Thyroid gland (tissue), 4 donors: ENCODE data around the gene MAP3K9. TPM values are rescaled to one million over a fixed set of nuclear protein-coding genes. Genes with fewer than 3 reads are reported as not detected.

Experiments
- DNase-seq, 2 donors: peaks; one replicate each; pipeline ENCODE4 v3.0.0-alpha.2; 2019
- H3K27ac ChIP-seq, 3 donors: fragments of 200-600 bp; sonication (generic); 1 replicate in 2 of 3; 2 replicates in 1 of 3; pipeline ENCODE4 v1.5.1; 2016 to 2019; ENCODE audit warnings: mild to moderate bottlenecking in 1 of 3, moderate library complexity in 1 of 3
- H3K27me3 ChIP-seq: fragments of 200-600 bp; sonication (generic); one replicate; pipeline ENCODE4 v1.5.1; 2019
- H3K36me3 ChIP-seq, 2 donors: fragments of 200-600 bp; sonication (generic); one replicate each; pipeline ENCODE4 v1.5.1; 2016 to 2019
- H3K4me1 ChIP-seq, 2 donors: fragments of 200-600 bp; sonication (generic); one replicate each; pipeline ENCODE4 v1.5.1; 2017 to 2019
- H3K4me3 ChIP-seq, 3 donors: fragments of 200-600 bp; sonication (generic); replicated peaks in 1 of 3; 1 replicate in 2 of 3; 2 replicates in 1 of 3; pipeline ENCODE4 v1.5.1; 2016; ENCODE audit warnings: mild to moderate bottlenecking in 1 of 3
- H3K9me3 ChIP-seq: fragments of 200-600 bp; sonication (generic); one replicate; pipeline ENCODE4 v1.5.1; 2017
- POLR2A ChIP-seq, 2 donors: fragments of 450-650 bp; IDR thresholded peaks; one replicate each; pipeline ENCODE4 v1.6.1; 2017; ENCODE audit warnings: antibody characterized with exemption in 2 of 2, mild to moderate bottlenecking in 2 of 2, moderate library complexity in 1 of 2
- WGBS, 2 donors: methylation state at CpG; one replicate each; pipeline ENCODE4 v1.1.5; 2017; 5-methylcytosine and 5-hydroxymethylcytosine counted together
- intact Hi-C: fragments of 100-400 bp; cut with DNase I; formaldehyde crosslinking; loops from one replicate; pipeline ENCODE4 v1.15.1; 2023
- total RNA-seq, 4 donors: library from RNA; depleted of rRNA; stranded (reverse); fragments of >200 nt; gene quantifications; one replicate each; pipeline ENCODE4 v1.2.3, GENCODE V29; 2016
- TF ChIP-seq, protein P1 (sequence below), 6 experiments: fragments of 200-600 bp in 3 of 6; fragments of 450-650 bp in 3 of 6; sonication (generic) in 3 of 6; IDR thresholded peaks; one replicate each; pipeline ENCODE4 v1.5.1; 2016 to 2019; ENCODE audit warnings: antibody characterized with exemption in 6 of 6, mild to moderate bottlenecking in 2 of 6, inconsistent platforms in 1 of 6, moderate library complexity in 1 of 6

The MAP3K9 gene
- total RNA-seq, 4 donors from 2014 or later, result 7.7 to 19.7 (median 11.9) TPM

DNA sequence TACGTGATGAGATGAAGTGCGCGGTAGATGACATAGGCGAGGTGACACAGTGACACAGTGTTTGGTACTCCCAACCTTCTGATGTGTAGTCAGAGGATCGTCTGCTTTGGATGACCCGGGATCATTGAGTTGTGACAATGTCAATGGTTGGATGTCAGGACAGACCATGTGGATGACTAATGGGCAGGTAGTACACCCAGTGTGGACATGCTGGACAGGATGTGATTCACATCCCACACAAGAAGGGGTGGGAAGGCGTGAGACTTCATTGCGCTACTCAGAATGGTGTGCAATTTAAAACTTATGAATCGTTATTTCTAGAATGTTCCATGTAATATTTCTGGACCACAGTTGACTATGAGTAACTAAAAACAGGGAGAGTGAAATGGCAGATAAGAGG, 23.8 kb downstream of the MAP3K9 start:
- Histone ChIP-seq H3K27ac (no peak overlapping the region), H3K4me3 (no peak overlapping the region), H3K27me3 (no peaks in the 10 kb centered on the region), H3K9me3 (no peaks in the 10 kb centered on the region), H3K4me1 (peaks cover 15 to 25% of the 10 kb centered on the region in 2 donors), H3K36me3 (no peaks in the 10 kb centered on the region)
- WGBS, 2 donors, result 94 to 97% methylated on average over 9 of the region's 9 CpGs
- no peak for DNase-seq
- intact Hi-C loops, result no loop called here
- TF ChIP-seq, protein P1, sequence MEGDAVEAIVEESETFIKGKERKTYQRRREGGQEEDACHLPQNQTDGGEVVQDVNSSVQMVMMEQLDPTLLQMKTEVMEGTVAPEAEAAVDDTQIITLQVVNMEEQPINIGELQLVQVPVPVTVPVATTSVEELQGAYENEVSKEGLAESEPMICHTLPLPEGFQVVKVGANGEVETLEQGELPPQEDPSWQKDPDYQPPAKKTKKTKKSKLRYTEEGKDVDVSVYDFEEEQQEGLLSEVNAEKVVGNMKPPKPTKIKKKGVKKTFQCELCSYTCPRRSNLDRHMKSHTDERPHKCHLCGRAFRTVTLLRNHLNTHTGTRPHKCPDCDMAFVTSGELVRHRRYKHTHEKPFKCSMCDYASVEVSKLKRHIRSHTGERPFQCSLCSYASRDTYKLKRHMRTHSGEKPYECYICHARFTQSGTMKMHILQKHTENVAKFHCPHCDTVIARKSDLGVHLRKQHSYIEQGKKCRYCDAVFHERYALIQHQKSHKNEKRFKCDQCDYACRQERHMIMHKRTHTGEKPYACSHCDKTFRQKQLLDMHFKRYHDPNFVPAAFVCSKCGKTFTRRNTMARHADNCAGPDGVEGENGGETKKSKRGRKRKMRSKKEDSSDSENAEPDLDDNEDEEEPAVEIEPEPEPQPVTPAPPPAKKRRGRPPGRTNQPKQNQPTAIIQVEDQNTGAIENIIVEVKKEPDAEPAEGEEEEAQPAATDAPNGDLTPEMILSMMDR (IDR thresholded peaks at IDR 0.05), result no peak
- no peak for TF ChIP-seq POLR2A (IDR thresholded peaks at IDR 0.05)

DNA sequence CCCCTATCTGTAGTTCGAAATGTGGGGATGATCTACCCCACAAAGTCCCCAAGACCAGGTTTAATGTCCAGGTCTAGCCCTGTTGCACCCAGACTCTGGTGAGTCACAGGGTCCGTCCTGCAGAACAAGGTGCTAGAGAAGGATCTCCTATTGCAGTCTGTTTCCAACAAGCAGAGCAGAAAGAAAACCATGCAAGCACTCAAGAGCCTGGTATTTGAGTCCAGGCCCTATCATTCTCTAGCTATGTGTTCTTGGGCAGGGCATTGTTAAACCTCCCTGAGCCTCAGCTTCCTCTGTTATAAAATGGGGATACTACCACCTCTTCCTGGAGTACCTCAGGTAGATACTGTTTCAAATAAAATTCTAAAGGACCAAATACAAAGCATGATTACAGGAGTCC, 24.4 kb downstream of the MAP3K9 start:
- H3K27ac ChIP-seq, result no peak overlapping the region
- H3K9me3 ChIP-seq, result no peaks in the 10 kb centered on the region
- WGBS, 2 donors, result 94 to 100% methylated on average over 2 of the region's 2 CpGs
- no peaks in the 10 kb centered on the region for H3K27me3 ChIP-seq
- TF ChIP-seq, protein P1 (IDR thresholded peaks at IDR 0.05), result no peak
- no peak for TF ChIP-seq POLR2A (IDR thresholded peaks at IDR 0.05)
- no peaks in the 10 kb centered on the region for H3K36me3 ChIP-seq
- intact Hi-C loops, result no loop called here
- H3K4me3 ChIP-seq, result no peak overlapping the region
- H3K4me1 ChIP-seq, result peaks cover 21 to 27% of the 10 kb centered on the region in 2 donors
- DNase-seq, result no peak

DNA sequence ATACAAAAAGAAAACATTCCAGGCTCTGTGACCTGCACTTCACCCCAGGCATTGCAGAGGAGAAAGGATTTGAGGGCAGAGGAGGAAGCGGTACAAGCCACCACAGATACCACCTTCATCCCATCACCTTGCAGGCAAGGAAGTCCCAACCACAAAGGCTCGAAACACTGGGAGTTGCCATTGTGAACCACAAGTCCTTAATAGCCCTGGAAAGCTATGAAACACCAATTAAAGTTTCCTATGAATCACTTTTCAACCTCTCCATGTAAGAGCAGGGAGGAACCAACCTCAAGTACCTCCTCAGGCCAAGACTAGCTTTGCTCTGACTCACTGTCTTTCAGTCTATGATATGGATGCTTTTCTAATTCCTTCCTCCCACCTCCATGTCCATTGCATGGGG, 27.0 kb downstream of the MAP3K9 start:
- WGBS, 2 donors, result 85 to 88% methylated on average over 2 of the region's 2 CpGs

DNA sequence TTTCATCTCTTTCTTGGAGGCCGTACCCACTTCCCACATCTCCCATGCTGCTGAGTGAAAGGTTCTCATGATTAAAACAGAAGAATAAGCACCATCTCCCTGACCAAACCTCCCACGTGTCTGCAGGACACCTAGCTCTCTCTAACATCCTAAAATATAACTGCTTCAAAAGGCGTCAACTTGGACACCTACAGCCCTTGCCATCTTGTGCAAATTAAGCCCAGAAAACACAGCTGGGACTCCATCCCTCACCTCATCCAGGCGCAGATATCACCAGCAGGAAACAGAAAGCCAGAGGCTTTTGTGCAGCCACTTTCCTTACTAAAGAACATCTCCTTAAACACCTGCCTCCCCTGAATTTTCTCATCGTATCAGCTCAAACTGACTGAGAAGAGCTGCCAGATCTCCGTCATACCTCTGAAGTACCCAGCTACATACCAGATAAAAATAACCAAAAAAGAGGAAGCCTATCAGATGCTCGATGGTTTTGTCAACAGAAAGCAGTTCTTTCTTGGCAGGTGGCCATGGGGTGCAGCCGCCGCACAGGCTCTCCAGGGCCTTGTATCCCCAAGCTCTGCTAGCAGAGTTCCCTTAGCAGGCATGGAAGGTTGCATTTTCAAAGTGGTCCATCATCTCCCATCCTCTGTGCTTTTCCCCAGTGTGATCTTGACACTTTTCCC, 28.8 kb downstream of the MAP3K9 start:
- Histone ChIP-seq H3K27ac (peak overlapping the region; percentile 17 to 54 (median 36)), H3K27me3 (no peaks in the 10 kb centered on the region), H3K4me1 (peaks cover 18 to 27% of the 10 kb centered on the region in 2 donors), H3K36me3 (no peaks in the 10 kb centered on the region), H3K9me3 (no peaks in the 10 kb centered on the region), H3K4me3 (no peak overlapping the region)
- TF ChIP-seq, protein P1 (IDR thresholded peaks at IDR 0.05), result no peak
- TF ChIP-seq POLR2A (IDR thresholded peaks at IDR 0.05), result no peak
- WGBS, 2 donors, result 46 to 48% methylated on average over 9 of the region's 9 CpGs
- intact Hi-C loops, result no loop called here
- peak; percentile 78 to 79 for DNase-seq

More for the DNA sequence above, 27.0 kb downstream of the MAP3K9 start:
- Histone ChIP-seq H3K4me1 (peaks cover 18 to 27% of the 10 kb centered on the region in 2 donors), H3K4me3 (no peak overlapping the region), H3K9me3 (no peaks in the 10 kb centered on the region), H3K36me3 (no peaks in the 10 kb centered on the region), H3K27ac (no peak overlapping the region), H3K27me3 (no peaks in the 10 kb centered on the region)
- intact Hi-C loops, result no loop called here
- DNase-seq, result no peak
- TF ChIP-seq, protein P1 (IDR thresholded peaks at IDR 0.05), result no peak
- no peak for TF ChIP-seq POLR2A (IDR thresholded peaks at IDR 0.05)

DNA sequence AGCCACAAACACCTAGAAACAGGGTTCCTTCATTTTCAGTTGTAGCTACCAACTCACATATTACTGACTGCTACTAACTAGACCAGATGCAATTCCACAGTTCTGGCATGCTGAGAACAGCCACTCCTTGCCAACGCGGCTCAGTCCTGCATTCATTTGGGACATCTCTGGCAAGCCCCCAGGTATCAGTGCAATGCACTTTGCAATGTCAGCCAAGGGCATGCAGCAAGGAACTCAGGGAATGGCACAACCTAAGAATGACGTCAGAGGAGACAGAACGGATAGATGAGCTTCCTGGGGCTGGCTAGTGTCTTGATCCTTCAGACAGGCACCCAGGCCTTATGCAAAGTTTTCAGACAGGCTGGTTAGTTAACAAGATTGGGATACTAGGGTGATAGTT, 29.6 kb downstream of the MAP3K9 start:
- H3K4me1 ChIP-seq, result peaks cover 18 to 27% of the 10 kb centered on the region in 2 donors
- intact Hi-C loops, result no loop called here
- TF ChIP-seq, protein P1 (IDR thresholded peaks at IDR 0.05), result no peak
- no peak for TF ChIP-seq POLR2A (IDR thresholded peaks at IDR 0.05)
- H3K9me3 ChIP-seq, result no peaks in the 10 kb centered on the region
- H3K27ac ChIP-seq, result peak overlapping the region in 2 of 3 donors; percentile 36 to 54
- no peaks in the 10 kb centered on the region for H3K27me3 ChIP-seq
- 81 to 87% methylated on average over 4 of the region's 4 CpGs for WGBS, 2 donors
- DNase-seq, result peak in 1 of 2 donors; percentile 31
- no peak overlapping the region for H3K4me3 ChIP-seq
- H3K36me3 ChIP-seq, result no peaks in the 10 kb centered on the region
